ENCODE measurements around the gene ESRRG.

Gene ESRRG

GRCh38 chr1:216632980-216633379 lies 90.2 kb downstream of the ESRRG start:
- no peak overlapping the region for H3K4me3 ChIP-seq (ENCODE audit: low read depth, low read length)

GRCh38 chr1:216630532-216630931 lies 92.7 kb downstream of the ESRRG start:
- H3K4me3 ChIP-seq (ENCODE audit: low read depth, low read length), result no peak overlapping the region

- H3K4me3 ChIP-seq (ENCODE audit: low read depth, low read length), result no peak overlapping the region
These were observed 96.0 kb downstream of the ESRRG start for GRCh38 chr1:216627252-216627651.

- H3K4me3 ChIP-seq (ENCODE audit: low read depth, low read length), result no peak overlapping the region
These were observed 96.7 kb downstream of the ESRRG start for GRCh38 chr1:216626394-216627067.

- no peak overlapping the region for H3K4me3 ChIP-seq (ENCODE audit: low read depth, low read length)
These were observed 101.7 kb downstream of the ESRRG start for GRCh38 chr1:216621536-216621935.

- H3K4me3 ChIP-seq (ENCODE audit: low read depth, low read length), result no peak overlapping the region
These were observed 106.0 kb downstream of the ESRRG start for GRCh38 chr1:216617081-216617875.

GRCh38 chr1:216616425-216616824 lies 106.8 kb downstream of the ESRRG start:
- no peak overlapping the region for H3K4me3 ChIP-seq (ENCODE audit: low read depth, low read length)

GRCh38 chr1:216614011-216614934 lies 109.0 kb downstream of the ESRRG start:
- no peak overlapping the region for H3K4me3 ChIP-seq (ENCODE audit: low read depth, low read length)

- H3K4me3 ChIP-seq (ENCODE audit: low read depth, low read length), result no peak overlapping the region
These were observed 110.9 kb downstream of the ESRRG start for GRCh38 chr1:216612291-216612690.

GRCh38 chr1:216607067-216607697 lies 116.0 kb downstream of the ESRRG start:
- H3K4me3 ChIP-seq (ENCODE audit: low read depth, low read length), result no peak overlapping the region

- H3K4me3 ChIP-seq (ENCODE audit: low read depth, low read length), result no peak overlapping the region
These were observed 117.1 kb downstream of the ESRRG start for GRCh38 chr1:216606047-216606637.

- H3K4me3 ChIP-seq (ENCODE audit: low read depth, low read length), result no peak overlapping the region
These were observed 118.5 kb downstream of the ESRRG start for GRCh38 chr1:216604771-216605170.

GRCh38 chr1:216600730-216601609 lies 122.3 kb downstream of the ESRRG start:
- H3K4me3 ChIP-seq (ENCODE audit: low read depth, low read length), result peak overlapping the region; percentile 56

GRCh38 chr1:216599851-216600250 lies 123.4 kb downstream of the ESRRG start:
- no peak overlapping the region for H3K4me3 ChIP-seq (ENCODE audit: low read depth, low read length)

- H3K4me3 ChIP-seq (ENCODE audit: low read depth, low read length), result no peak overlapping the region
These were observed 124.8 kb downstream of the ESRRG start for GRCh38 chr1:216598448-216598847.

- no peak overlapping the region for H3K4me3 ChIP-seq (ENCODE audit: low read depth, low read length)
These were observed 126.9 kb downstream of the ESRRG start for GRCh38 chr1:216596281-216596862.

GRCh38 chr1:216587715-216588114 lies 135.5 kb downstream of the ESRRG start:
- no peak overlapping the region for H3K4me3 ChIP-seq (ENCODE audit: low read depth, low read length)

GRCh38 chr1:216582151-216582550 lies 141.1 kb downstream of the ESRRG start:
- no peak overlapping the region for H3K4me3 ChIP-seq (ENCODE audit: low read depth, low read length)

- H3K4me3 ChIP-seq (ENCODE audit: low read depth, low read length), result no peak overlapping the region
These were observed 142.6 kb downstream of the ESRRG start for GRCh38 chr1:216580538-216581057.
